Measurements from ENCODE around the gene PIGK.
"Not testable (repeated sequence)": the region's sequence is repeated elsewhere in the genome, so short reads cannot be mapped to it uniquely, and the experiment has no call there.

Gene PIGK

GRCh38 chr1:77220687-77221463, 1.6 kb upstream of the PIGK start:
- no peak for TF ChIP-seq CTCF (IDR thresholded peaks at IDR 0.05; ENCODE audit: insufficient read depth, low read length, poor library complexity, severe bottlenecking)
- Histone ChIP-seq H3K4me3 (replicated peaks; ENCODE audit: low read depth, low read length) (no peak overlapping the region), H3K36me3 (ENCODE audit: control insufficient read depth, insufficient read depth, low read length) (no peaks in the 10 kb centered on the region), H3K27me3 (replicated peaks; ENCODE audit: control insufficient read depth, insufficient read depth, low read length) (no peaks in the 10 kb centered on the region)
- DNase-seq (ENCODE audit: extremely low read depth, insufficient read length), result no peak

GRCh38 chr1:77218477-77219165, 609 bp downstream of the PIGK start:
- no peak for DNase-seq (ENCODE audit: extremely low read depth, insufficient read length)
- no peak for TF ChIP-seq CTCF (IDR thresholded peaks at IDR 0.05; ENCODE audit: insufficient read depth, low read length, poor library complexity, severe bottlenecking)
- Histone ChIP-seq H3K4me3 (replicated peaks; ENCODE audit: low read depth, low read length) (peak overlapping the region; percentile 99), H3K27me3 (replicated peaks; ENCODE audit: control insufficient read depth, insufficient read depth, low read length) (no peaks in the 10 kb centered on the region), H3K36me3 (ENCODE audit: control insufficient read depth, insufficient read depth, low read length) (no peaks in the 10 kb centered on the region)

- H3K36me3 ChIP-seq (ENCODE audit: control insufficient read depth, insufficient read depth, low read length); DNase-seq (ENCODE audit: extremely low read depth, insufficient read length); H3K4me3 ChIP-seq (replicated peaks; ENCODE audit: low read depth, low read length); H3K27me3 ChIP-seq (replicated peaks; ENCODE audit: control insufficient read depth, insufficient read depth, low read length): not testable (repeated sequence)
Observed at GRCh38 chr1:77204043-77204442, 15.2 kb downstream of the PIGK start.

- H3K4me3 ChIP-seq (replicated peaks; ENCODE audit: low read depth, low read length), result no peak overlapping the region
- no peaks in the 10 kb centered on the region for H3K36me3 ChIP-seq (ENCODE audit: control insufficient read depth, insufficient read depth, low read length)
- TF ChIP-seq CTCF (IDR thresholded peaks at IDR 0.05; ENCODE audit: insufficient read depth, low read length, poor library complexity, severe bottlenecking), result no peak
- H3K27me3 ChIP-seq (replicated peaks; ENCODE audit: control insufficient read depth, insufficient read depth, low read length), result no peaks in the 10 kb centered on the region
- DNase-seq (ENCODE audit: extremely low read depth, insufficient read length), result no peak
Observed at GRCh38 chr1:77202751-77203150, 16.5 kb downstream of the PIGK start.

- no peak for TF ChIP-seq CTCF (IDR thresholded peaks at IDR 0.05; ENCODE audit: insufficient read depth, low read length, poor library complexity, severe bottlenecking)
- no peak for DNase-seq (ENCODE audit: extremely low read depth, insufficient read length)
- Histone ChIP-seq H3K27me3 (replicated peaks; ENCODE audit: control insufficient read depth, insufficient read depth, low read length) (no peaks in the 10 kb centered on the region), H3K4me3 (replicated peaks; ENCODE audit: low read depth, low read length) (no peak overlapping the region), H3K36me3 (ENCODE audit: control insufficient read depth, insufficient read depth, low read length) (no peaks in the 10 kb centered on the region)
Observed at GRCh38 chr1:77200806-77201205, 18.4 kb downstream of the PIGK start.

- Histone ChIP-seq H3K4me3 (replicated peaks; ENCODE audit: low read depth, low read length) (no peak overlapping the region), H3K27me3 (replicated peaks; ENCODE audit: control insufficient read depth, insufficient read depth, low read length) (no peaks in the 10 kb centered on the region), H3K36me3 (ENCODE audit: control insufficient read depth, insufficient read depth, low read length) (no peaks in the 10 kb centered on the region)
- no peak for TF ChIP-seq CTCF (IDR thresholded peaks at IDR 0.05; ENCODE audit: insufficient read depth, low read length, poor library complexity, severe bottlenecking)
- no peak for DNase-seq (ENCODE audit: extremely low read depth, insufficient read length)
Observed at GRCh38 chr1:77200293-77200692, 18.9 kb downstream of the PIGK start.
